ENCODE measurements around the gene ANKHD1.
"Not testable (repeated sequence)": the region's sequence is repeated elsewhere in the genome, so short reads cannot be mapped to it uniquely, and the experiment has no call there.

ANKHD1 gene

GRCh38 chr5:140421375-140421774 lies 19.7 kb downstream of the ANKHD1 start:
- not testable (repeated sequence) for DNase-seq

- no peak for DNase-seq
These were observed 22.0 kb downstream of the ANKHD1 start for GRCh38 chr5:140423609-140424008.

GRCh38 chr5:140424135-140424534 lies 22.5 kb downstream of the ANKHD1 start:
- no peak for DNase-seq

- DNase-seq, result not testable (repeated sequence)
These were observed 26.1 kb downstream of the ANKHD1 start for GRCh38 chr5:140427726-140428125.

GRCh38 chr5:140429724-140430123 lies 28.1 kb downstream of the ANKHD1 start:
- DNase-seq, result no peak

GRCh38 chr5:140432212-140432611 lies 30.6 kb downstream of the ANKHD1 start:
- DNase-seq, result no peak

GRCh38 chr5:140432916-140433315 lies 31.3 kb downstream of the ANKHD1 start:
- DNase-seq, result no peak

- not testable (repeated sequence) for DNase-seq
These were observed 55.7 kb downstream of the ANKHD1 start for GRCh38 chr5:140457368-140457767.

- no peak for DNase-seq
These were observed 65.5 kb downstream of the ANKHD1 start for GRCh38 chr5:140466981-140467742.

GRCh38 chr5:140468188-140468587 lies 66.6 kb downstream of the ANKHD1 start:
- no peak for DNase-seq

GRCh38 chr5:140469259-140469658 lies 67.6 kb downstream of the ANKHD1 start:
- DNase-seq, result no peak

GRCh38 chr5:140480310-140481014 lies 78.8 kb downstream of the ANKHD1 start:
- no peak for DNase-seq

GRCh38 chr5:140481758-140482157 lies 80.1 kb downstream of the ANKHD1 start:
- DNase-seq, result no peak

GRCh38 chr5:140483055-140483454 lies 81.4 kb downstream of the ANKHD1 start:
- no peak for DNase-seq

- DNase-seq, result peak; percentile 17
These were observed 86.5 kb downstream of the ANKHD1 start for GRCh38 chr5:140488141-140488540.

GRCh38 chr5:140488914-140489313 lies 87.3 kb downstream of the ANKHD1 start:
- no peak for DNase-seq

GRCh38 chr5:140497897-140498296 lies 96.3 kb downstream of the ANKHD1 start:
- DNase-seq, result no peak

- DNase-seq, result no peak
These were observed 97.0 kb downstream of the ANKHD1 start for GRCh38 chr5:140498591-140498990.

GRCh38 chr5:140502834-140503233 lies 101.2 kb downstream of the ANKHD1 start:
- DNase-seq, result no peak

- DNase-seq, result no peak
These were observed 108.3 kb downstream of the ANKHD1 start for GRCh38 chr5:140509898-140510297.

GRCh38 chr5:140513124-140513523 lies 111.5 kb downstream of the ANKHD1 start:
- DNase-seq, result no peak

- DNase-seq, result peak; percentile 13
These were observed 122.4 kb downstream of the ANKHD1 start for GRCh38 chr5:140524003-140524402.

- no peak for DNase-seq
These were observed 138.6 kb downstream of the ANKHD1 start for GRCh38 chr5:140540227-140540626.

GRCh38 chr5:140542972-140543371 lies 141.3 kb downstream of the ANKHD1 start:
- DNase-seq, result no peak
